NCI-H2227 (cell line): ENCODE measurements around the gene KIF3C.
"Not testable (repeated sequence)": the region's sequence is repeated elsewhere in the genome, so short reads cannot be mapped to it uniquely, and the experiment has no call there.

ENCODE experiments used
- DNase-seq: peaks from one replicate; lab custom pipeline; 2025; ENCODE audit not compliant: unreplicated experiment; lab: John Stamatoyannopoulos, UW

Gene KIF3C

GRCh38 chr2:25920786-25921415 is 61.4 kb downstream of the KIF3C start:
- no peak for DNase-seq

- DNase-seq: no peak
Measured at GRCh38 chr2:25920336-25920735, 62.0 kb downstream of the KIF3C start.

GRCh38 chr2:25917832-25918231 is 64.5 kb downstream of the KIF3C start:
- DNase-seq: no peak

- DNase-seq: not testable (repeated sequence)
Measured at GRCh38 chr2:25917411-25917810, 64.9 kb downstream of the KIF3C start.

- DNase-seq: not testable (repeated sequence)
Measured at GRCh38 chr2:25915944-25916772, 66.1 kb downstream of the KIF3C start.

- DNase-seq: not testable (repeated sequence)
Measured at GRCh38 chr2:25915411-25915810, 66.9 kb downstream of the KIF3C start.

GRCh38 chr2:25913696-25913973 is 68.7 kb downstream of the KIF3C start:
- DNase-seq: not testable (repeated sequence)

GRCh38 chr2:25912851-25913695 is 69.2 kb downstream of the KIF3C start:
- peak; percentile 42 for DNase-seq

GRCh38 chr2:25909574-25909973 is 72.7 kb downstream of the KIF3C start:
- not testable (repeated sequence) for DNase-seq

- no peak for DNase-seq
Measured at GRCh38 chr2:25905126-25905525, 77.2 kb downstream of the KIF3C start.

GRCh38 chr2:25903216-25903776 is 79.0 kb downstream of the KIF3C start:
- no peak for DNase-seq

GRCh38 chr2:25899404-25899970 is 82.8 kb downstream of the KIF3C start:
- DNase-seq: no peak

GRCh38 chr2:25897506-25897905 is 84.8 kb downstream of the KIF3C start:
- DNase-seq: no peak

GRCh38 chr2:25896308-25896707 is 86.0 kb downstream of the KIF3C start:
- DNase-seq: not testable (repeated sequence)

- no peak for DNase-seq
Measured at GRCh38 chr2:25895610-25896009, 86.7 kb downstream of the KIF3C start.

GRCh38 chr2:25895018-25895417 is 87.3 kb downstream of the KIF3C start:
- no peak for DNase-seq

GRCh38 chr2:25894135-25894830 is 88.0 kb downstream of the KIF3C start:
- DNase-seq: no peak

GRCh38 chr2:25891672-25892071 is 90.6 kb downstream of the KIF3C start:
- DNase-seq: no peak

GRCh38 chr2:25887624-25888242 is 94.6 kb downstream of the KIF3C start:
- DNase-seq: no peak

GRCh38 chr2:25885933-25886332 is 96.4 kb downstream of the KIF3C start:
- no peak for DNase-seq
